Endometrial microvascular endothelial cells (primary cell): ENCODE data around the gene OPN4. TPM values are rescaled to one million over a fixed set of nuclear protein-coding genes. Genes with fewer than 3 reads are reported as not detected.
"Not testable (repeated sequence)": the region's sequence is repeated elsewhere in the genome, so short reads cannot be mapped to it uniquely, and the experiment has no call there.

Experiments used
- in situ Hi-C: cut with HindIII; loops from 2 replicates; pipeline ENCODE4 v1.10.0; 2017; ENCODE audit warnings: low sequenced_read_pairs, low pct_unique_long_range_greater_than_20kb; ENCODE audit errors: inconsistent ontology term
- total RNA-seq: library from RNA; depleted of rRNA; stranded (reverse); fragments of >200 nt; gene quantifications from one replicate; pipeline ENCODE4 v1.2.3, GENCODE V29; 2015; ENCODE audit errors: inconsistent ontology term

OPN4 gene
- not detected for total RNA-seq

- in situ Hi-C loops, result no loop called here
Measured at GRCh38 chr10:86654411-86655172, at the start of gene OPN4. OPN4 (plus strand) TSS chr10:86654547; CDS start chr10:86654784, 237 bp downstream.

DNA sequence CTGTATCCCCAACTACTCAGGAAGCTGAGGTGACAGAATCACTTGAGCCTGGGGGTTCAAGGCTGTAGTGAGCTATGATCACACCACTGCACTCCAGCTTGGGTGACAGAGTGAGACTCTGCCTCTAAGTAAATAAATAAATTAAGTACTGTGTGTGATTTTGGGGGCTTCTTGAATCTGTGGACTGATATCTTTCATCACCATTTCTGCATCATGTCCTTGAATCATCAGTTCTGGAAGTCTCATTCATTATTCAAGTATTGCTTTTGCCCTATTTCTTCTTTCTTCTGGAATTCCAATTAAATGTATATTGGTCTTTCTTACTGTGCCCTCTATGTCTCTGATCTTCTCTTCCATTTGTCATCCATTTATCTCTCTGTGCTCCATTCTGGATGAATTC, 46.7 kb upstream of the OPN4 start:
- in situ Hi-C loops, result no loop called here

DNA sequence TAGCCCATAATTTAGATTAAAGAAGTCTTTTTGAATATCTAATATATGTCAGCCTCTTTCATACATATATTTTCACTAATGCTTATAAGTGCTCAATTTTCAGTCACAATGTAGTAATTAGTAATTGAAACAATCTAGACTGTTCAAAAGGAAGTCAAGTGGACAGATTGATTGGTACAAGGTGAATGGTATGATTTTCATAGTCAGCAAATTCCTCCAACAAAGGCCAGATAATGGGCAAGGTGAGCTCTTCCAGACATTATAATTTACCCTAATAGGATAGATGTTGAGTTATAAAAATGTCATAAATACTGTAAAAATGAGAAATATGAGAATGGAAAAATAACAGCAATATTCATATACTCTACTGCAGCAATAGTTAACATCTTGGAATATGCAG, 44.4 kb upstream of the OPN4 start:
- in situ Hi-C loops, result no loop called here

DNA sequence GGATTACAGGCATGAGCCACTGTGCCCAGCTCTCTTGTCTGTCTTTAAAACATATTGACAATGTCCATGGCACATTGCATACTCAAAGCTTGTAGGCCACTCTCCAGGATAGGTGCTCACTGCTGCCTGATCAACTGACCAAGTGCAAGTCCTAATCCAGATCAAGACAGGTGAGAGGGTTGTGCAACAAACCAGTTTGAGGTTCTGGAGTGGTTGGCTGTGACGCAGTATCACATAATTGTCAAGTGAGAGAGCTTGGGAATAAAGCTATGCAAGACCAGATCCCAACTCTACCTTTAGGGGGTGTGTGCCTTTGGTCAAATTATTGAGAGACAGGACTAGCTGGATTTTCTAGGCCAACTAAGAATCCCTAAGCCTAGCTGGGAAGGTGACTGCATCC, 43.0 kb upstream of the OPN4 start:
- in situ Hi-C loops, result no loop called here

DNA sequence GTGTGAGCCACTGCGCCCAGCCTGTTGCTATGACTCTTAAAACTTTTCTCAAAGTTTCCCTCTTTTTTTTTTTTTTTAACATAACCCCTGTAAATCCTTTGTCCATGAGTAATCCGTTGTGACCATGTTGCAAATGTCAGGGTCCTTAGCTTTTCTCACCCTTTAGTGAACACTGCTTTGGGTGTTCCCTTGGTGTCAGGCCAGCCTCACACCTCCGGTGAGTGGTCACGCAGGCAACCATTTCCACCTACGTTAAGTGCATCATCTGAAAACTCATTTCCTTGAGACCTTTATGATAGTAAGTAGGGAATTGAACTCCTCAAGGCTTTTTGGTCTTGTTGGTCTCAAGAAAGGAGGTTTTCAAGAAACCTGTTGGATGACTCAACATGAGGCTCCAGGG, 41.3 kb upstream of the OPN4 start:
- in situ Hi-C loops, result no loop called here

- in situ Hi-C loops, result no loop called here
Measured at GRCh38 chr10:86613905-86614304, 40.4 kb upstream of the OPN4 start.

DNA sequence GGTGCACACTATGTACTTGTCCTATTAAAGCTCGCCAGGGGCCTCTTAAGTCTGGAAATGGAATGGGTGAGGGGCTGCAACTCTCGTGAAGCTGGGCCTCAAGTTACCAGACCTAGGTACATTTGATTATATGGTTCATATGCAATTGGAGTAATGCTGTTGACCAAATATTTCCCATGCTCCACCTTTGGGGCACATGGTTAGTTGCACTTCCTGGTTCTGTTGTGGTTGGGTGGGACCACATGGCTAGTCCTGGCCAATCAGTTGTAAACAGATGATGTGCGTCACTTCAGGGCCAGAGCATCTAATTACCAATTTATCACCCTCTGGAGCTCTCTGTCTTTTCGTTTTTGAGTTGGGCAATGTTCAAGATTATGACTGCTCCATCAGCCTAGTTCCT, 39.5 kb upstream of the OPN4 start:
- in situ Hi-C loops, result no loop called here

DNA sequence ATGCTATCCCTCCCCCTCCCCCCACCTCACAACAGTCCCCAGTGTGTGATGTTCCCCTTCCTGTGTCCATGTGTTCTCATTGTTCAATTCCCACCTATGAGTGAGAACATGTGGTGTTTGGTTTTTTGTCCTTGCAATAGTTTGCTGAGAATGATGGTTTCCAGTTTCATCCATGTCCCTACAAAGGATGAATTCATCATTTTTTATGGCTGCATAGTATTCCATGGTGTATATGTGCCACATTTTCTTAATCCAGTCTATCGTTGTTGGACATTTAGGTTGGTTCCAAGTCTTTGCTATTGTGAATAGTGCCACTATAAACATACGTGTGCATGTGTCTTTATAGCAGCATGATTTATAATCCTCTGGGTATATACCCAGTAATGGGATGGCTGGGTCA, 37.1 kb upstream of the OPN4 start:
- in situ Hi-C loops, result not testable (repeated sequence)

GRCh38 chr10:86628311-86628710, 26.0 kb upstream of the OPN4 start:
- in situ Hi-C loops, result no loop called here

DNA sequence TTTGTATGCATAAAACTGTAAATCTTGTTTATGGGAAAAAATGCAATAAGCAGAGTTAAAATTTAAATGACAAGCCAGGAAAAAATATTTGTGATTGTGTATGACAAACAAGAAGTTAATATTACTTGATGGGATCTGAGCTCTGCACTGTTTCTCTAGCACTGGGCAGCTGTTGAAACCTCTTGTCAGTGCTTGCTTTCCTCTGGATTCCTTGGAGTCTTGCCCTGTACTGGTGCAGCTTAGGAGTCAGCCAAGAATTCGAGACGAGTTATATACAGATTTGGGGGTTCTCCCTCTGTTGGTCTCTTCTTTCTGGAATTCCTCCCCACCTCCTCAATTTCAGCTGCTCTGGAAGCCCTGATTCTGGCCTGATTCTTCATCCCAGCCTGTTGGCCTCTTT, 24.3 kb upstream of the OPN4 start:
- in situ Hi-C loops, result no loop called here

- in situ Hi-C loops, result no loop called here
Measured at GRCh38 chr10:86632009-86632800, 22.1 kb upstream of the OPN4 start.

- in situ Hi-C loops, result no loop called here
Measured at GRCh38 chr10:86632951-86633350, 21.4 kb upstream of the OPN4 start.

DNA sequence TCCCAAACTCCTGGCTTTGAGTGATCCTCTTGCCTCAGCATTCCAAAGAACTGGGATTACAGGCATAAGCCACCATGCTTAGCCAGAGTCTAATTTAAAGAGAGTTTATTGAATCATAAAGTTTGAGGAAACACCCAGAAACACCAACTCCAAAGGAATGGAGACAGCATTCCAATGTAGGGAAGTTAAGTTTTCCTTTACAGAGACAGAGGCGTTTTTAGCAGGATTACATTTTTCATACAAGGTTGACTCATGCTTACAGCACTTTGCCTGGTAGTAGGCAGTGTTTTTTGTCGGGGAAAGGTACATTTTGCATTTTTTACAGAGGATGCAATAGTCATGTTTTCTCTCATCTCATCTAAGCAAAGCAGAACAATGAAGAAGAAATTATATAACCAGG, 18.9 kb upstream of the OPN4 start:
- in situ Hi-C loops, result no loop called here

DNA sequence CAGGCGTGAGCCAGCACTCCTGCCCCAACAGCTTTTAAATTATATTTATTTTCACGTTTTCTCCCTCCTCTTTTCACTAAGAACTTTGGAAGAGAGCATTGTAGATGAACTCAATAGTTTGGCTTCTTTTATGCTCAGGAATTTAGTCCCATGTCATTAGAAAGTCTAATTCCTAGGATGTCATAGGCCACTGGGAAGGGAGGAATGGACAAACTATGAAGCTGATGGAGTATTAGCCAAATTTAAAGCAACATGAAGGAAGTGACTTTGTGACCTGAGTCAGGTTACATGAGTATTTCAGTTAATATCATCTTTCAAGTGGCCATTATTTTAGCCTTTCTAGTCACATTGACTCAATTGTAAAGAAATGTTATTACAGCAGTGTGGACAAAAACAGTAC, 18.0 kb upstream of the OPN4 start:
- in situ Hi-C loops, result no loop called here

GRCh38 chr10:86642021-86642420, 12.3 kb upstream of the OPN4 start:
- in situ Hi-C loops, result no loop called here

DNA sequence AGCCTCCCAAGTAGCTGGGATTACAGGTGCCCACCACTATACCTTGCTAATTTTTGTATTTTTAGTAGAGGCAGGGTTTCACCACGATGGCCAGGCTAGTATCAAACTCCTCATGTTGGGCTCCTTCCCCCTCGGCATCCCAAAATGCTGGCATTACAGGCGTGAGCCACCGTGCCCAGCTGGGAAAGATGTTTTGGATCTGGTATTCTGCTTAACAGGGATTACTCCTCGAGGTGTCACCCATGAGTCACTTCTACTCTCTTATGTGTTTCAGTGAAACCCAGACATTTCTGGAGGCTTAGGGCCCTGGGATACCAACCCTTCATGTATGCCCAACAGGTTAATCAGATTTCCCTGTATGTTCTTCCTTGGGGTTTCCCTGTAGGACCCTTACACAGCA, 11.8 kb upstream of the OPN4 start:
- in situ Hi-C loops, result no loop called here

DNA sequence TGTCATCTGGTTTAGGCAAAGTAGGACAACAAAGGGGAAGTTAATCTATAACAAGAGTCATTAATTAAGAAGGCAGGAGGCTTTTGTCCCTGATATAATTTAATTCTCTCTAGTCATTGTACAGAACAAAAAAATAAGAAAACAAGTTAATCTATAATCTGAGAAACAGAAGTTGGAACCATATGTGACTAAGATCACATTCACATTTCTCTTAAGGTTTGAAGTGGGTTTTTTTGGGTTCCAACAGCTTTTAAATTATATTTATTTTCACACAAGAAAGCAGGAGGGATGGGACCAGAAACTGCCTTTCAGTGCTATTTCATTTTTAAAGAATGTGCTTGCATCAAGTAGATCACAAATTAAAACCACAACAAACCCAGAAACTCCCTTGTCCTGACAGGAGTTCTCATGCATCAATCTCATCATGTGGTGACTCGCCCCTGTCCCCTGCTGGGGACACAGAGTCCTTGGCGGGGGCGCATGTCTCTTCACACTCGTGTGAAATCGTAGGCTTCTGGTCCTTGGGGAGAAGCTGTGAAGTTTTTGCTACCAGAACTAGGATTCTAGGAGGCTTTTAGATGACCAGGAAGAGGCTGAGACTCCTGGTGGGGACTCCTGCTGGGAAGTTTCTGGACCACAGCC, 10.1 kb upstream of the OPN4 start:
- in situ Hi-C loops, result no loop called here

- in situ Hi-C loops, result no loop called here
Measured at GRCh38 chr10:86644794-86645445, 9.4 kb upstream of the OPN4 start.

DNA sequence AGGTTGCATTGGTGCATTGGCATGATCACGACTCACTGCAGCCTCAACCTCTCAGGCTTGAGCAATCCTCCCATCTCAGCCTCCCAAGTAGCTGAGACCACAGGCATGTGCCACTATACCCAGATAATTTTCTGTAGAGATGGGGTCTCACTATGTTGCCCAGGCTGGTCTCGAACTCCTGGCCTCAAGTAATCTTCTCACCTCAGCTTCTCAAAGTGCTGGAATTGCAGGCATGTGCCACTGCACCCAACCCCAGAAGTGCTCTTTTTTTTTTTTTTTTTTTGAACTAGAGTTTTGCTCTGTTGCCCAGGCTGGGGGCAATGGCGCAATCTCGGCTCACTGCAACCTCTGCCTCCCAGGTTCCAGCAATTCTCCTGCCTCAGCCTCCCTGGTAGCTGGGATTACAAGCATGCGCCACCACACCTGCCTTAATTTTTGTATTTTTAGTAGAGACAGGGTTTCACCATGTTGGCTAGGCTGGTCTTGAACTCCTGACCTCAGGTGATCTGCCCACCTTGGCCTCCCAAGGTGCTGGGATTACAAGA, 8.7 kb upstream of the OPN4 start:
- in situ Hi-C loops, result not testable (repeated sequence)
